Stimulated activated naive CD8-positive, alpha-beta T cell treated with anti-CD3 and anti-CD28 coated beads, Interleukin-15, amount 100 ng/mL, for 72 hours (primary cell): ENCODE measurements around the gene FAM229B.
"Not testable (repeated sequence)": the region's sequence is repeated elsewhere in the genome, so short reads cannot be mapped to it uniquely, and the experiment has no call there.

Experiments
- ATAC-seq: fragments of 150-1000 bp; cut with Tn5 transposase; 2 replicates; pipeline ENCODE4 v1.10.0; 2021; ENCODE audit warnings: mild to moderate bottlenecking, moderate library complexity
- DNase-seq, 2 donors: peaks; one replicate each; pipeline ENCODE4 v3.0.0; 2021 to 2022
- H3K27ac Mint-ChIP-seq, 2 donors: one replicate each; pipeline ENCODE4 v1.8.0; 2022; ENCODE audit warnings: mild to moderate bottlenecking in 2 of 2, mixed read lengths in 2 of 2, moderate library complexity in 2 of 2
- H3K27me3 Mint-ChIP-seq: one replicate; pipeline ENCODE4 v1.8.0; 2022; ENCODE audit warnings: mixed read lengths
- H3K4me1 Mint-ChIP-seq: one replicate; pipeline ENCODE4 v1.8.0; 2022; ENCODE audit warnings: mild to moderate bottlenecking, mixed read lengths
- H3K4me3 Mint-ChIP-seq, 2 donors: one replicate each; pipeline ENCODE4 v1.8.0; 2022; ENCODE audit warnings: mild to moderate bottlenecking in 2 of 2, mixed read lengths in 2 of 2, moderate library complexity in 1 of 2
- H3K9me3 Mint-ChIP-seq, 2 donors: one replicate each; pipeline ENCODE4 v1.8.0; 2022; ENCODE audit warnings: mixed read lengths in 2 of 2

Gene FAM229B, protein sequence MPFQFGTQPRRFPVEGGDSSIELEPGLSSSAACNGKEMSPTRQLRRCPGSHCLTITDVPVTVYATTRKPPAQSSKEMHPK

DNA sequence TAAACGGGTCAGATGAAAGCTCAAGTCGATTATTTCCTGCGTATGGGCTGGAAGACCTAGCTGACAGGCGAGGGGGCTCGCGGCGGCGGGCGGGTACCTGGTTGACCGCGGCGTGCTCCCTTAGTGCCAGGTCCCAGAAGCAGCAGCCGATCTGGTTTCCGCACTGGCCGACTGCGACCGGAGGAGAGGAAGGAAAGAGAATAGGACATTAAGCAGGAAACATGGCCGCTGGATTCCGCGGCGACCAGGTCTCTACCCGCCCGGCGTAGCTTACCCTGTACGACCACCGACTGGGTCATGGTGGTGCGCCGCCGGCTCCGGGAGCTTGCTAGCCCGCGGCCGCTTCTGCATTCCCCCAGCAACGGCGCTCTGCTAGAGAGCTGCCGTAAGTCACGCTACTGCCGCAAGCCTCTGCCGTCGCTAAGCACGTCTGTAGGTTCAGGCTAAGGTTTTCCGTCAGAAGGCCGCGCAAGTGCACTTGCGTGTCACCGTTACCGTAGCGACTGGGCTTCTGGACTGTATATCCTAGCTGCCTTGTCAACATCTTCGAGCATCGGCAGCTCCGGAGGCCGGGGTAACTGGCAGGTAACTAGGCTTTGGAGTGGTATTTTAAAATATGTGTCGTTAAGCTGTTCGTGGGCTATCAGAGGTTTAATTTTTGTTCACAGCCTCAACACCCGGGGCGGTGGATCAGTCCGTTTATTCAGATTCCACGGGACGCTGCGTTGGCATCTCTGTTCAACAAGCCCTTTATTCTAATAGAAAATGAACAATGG, at the start of gene FAM229B, which contains the start of gene TUBE1:
Gene FAM229B (plus strand): TSS at position 456 of the 776 bp plus-strand sequence. CDS start 11,693 bp downstream, outside the sequence.
Gene TUBE1 (minus strand): TSS at position 347 of the 776 bp plus-strand sequence. CDS start 48 bp downstream, at position 299.
- Mint-ChIP-seq H3K4me3 (no peak within 1 kb of the TSS), H3K27ac (no peak within 1 kb of the TSS), H3K9me3 (no peaks in the 10 kb centered on the region), H3K27me3 (no peaks in the 10 kb centered on the region), H3K4me1 (peaks cover 9% of the 10 kb centered on the region)
- peak; percentile 98 for ATAC-seq
- DNase-seq: peak; percentile 84 to 94

DNA sequence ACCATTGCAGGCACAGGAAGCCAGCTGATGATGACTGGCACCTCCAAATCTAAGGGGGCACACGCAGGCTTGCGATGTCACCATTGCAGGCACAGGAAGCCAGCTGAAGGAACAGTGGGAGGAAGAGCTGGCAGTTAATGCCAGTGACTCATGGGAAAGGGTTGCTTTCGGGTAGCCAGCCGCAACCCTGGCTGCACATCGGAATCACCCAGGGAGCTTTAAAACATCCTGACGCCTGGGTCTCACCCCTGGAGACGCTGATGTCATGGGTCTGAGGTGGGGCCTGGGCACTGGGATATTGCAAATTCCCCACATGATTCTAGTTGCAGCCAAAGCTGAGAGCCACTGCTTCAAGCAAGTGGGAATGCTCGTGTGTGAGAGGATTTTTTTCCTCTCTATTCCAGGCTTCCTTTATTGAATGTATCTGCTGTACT, 49.6 kb upstream of the FAM229B start:
- H3K27me3 Mint-ChIP-seq: no peaks in the 10 kb centered on the region
- ATAC-seq (peak; percentile 48), DNase-seq (no peak)
- peak overlapping the region in 1 of 2 donors; percentile 24 for H3K4me3 Mint-ChIP-seq
- H3K4me1 Mint-ChIP-seq: peaks cover 90% of the 10 kb centered on the region
- peak overlapping the region in 1 of 2 donors; percentile 43 for H3K27ac Mint-ChIP-seq
- no peaks in the 10 kb centered on the region for H3K9me3 Mint-ChIP-seq

DNA sequence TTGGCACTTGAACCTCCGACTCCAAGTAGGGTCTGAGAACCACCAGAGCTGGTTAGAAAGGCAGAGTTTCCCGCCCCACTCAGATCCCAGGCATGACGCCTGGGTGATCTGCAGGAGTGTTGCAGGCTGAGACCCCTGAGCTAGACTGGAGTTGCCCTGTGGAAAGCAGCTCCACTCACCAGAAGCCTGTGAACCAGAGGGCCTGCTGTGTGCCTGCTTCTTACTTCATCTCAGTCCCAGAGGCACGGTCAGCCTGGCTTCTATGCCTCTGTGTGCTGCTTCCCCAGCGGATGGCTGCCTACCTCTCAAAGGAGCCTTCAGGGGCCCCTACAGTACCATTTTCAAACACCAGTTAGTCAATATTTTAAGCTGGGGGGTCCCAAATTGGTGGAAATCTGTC, 49.1 kb upstream of the FAM229B start:
- ATAC-seq: no peak
- DNase-seq: no peak
- Mint-ChIP-seq H3K9me3 (no peaks in the 10 kb centered on the region), H3K4me1 (peaks cover 87% of the 10 kb centered on the region), H3K4me3 (no peak overlapping the region), H3K27me3 (no peaks in the 10 kb centered on the region), H3K27ac (peak overlapping the region in 1 of 2 donors; percentile 43)

DNA sequence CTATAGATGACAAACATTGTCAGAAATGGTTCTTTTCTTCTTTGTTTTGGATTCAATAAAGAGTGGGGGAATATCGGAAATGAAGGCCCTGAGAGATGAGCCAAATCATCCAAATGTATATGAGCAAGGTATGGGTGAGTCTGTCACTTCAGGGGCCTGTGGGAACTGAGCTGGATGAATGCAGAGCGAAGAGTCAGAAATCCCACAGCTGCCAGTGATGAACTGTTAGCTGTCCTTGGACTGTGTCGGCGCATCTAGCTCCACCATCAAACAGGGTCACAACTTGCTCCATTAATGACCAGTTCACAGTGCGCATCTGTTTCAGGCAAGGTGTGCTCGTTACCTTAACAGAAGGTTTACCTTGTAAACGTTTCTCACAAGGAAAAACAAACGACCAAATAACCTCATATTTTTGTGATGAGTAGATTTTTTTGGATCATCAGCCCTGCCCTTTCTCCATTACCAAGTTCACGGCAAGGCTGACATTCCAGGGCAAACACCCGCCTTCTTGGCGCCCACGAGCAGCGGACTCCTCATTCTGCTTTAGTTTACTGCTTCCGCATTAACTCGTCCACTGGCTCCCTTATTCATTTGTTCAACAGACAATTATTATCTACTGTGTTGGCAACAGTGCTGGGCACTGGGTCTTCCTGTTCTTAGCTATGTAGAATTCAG, 48.5 kb upstream of the FAM229B start:
- Mint-ChIP-seq H3K4me3 (no peak overlapping the region), H3K27me3 (no peaks in the 10 kb centered on the region), H3K27ac (no peak overlapping the region), H3K9me3 (no peaks in the 10 kb centered on the region), H3K4me1 (peaks cover 86% of the 10 kb centered on the region)
- DNase-seq (no peak), ATAC-seq (no peak)

DNA sequence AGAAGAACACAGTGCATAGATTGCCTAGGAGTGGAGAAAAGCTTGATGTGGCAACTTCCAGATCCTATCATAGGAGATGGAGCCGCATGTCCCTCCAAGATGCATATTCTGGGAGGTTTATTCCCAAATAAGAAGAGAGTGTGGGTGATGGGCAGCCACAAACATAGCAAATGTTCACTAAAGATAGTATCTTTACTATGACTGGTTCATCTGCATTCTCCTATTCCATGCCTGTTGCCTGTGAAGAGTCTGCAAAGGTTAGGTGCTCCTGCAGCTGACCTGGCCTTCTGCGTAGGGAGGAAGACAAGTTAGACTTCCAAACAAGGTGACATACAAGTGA, 48.0 kb upstream of the FAM229B start:
- Mint-ChIP-seq H3K27ac (no peak overlapping the region), H3K4me1 (peaks cover 86% of the 10 kb centered on the region)

DNA sequence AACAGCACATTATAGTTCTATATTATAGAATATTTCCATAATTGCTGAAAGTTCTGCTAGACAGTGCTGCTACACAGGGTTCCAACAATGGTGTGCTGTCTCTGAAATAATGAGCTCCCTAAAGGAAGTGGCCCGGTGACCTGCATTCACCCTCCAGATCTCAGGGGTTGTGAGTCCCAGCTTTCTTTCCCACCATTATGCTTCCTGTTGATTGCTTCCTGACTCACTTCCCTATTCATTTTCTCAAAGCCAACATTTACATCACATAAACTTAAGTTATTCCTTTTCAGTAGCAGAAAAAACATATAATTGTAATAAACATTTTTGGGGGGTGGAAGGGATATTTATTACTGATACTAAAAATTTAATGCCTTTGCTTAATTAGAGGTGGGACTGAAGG, 46.4 kb upstream of the FAM229B start:
- H3K9me3 Mint-ChIP-seq: no peaks in the 10 kb centered on the region
- no peak overlapping the region for H3K27ac Mint-ChIP-seq
- H3K27me3 Mint-ChIP-seq: no peaks in the 10 kb centered on the region
- DNase-seq: no peak
- peaks cover 70% of the 10 kb centered on the region for H3K4me1 Mint-ChIP-seq
- H3K4me3 Mint-ChIP-seq: no peak overlapping the region
- ATAC-seq: no peak

More for the DNA sequence above, 48.0 kb upstream of the FAM229B start:
- no peak for ATAC-seq
- H3K4me3 Mint-ChIP-seq: no peak overlapping the region
- DNase-seq: no peak
- H3K27me3 Mint-ChIP-seq: no peaks in the 10 kb centered on the region
- no peaks in the 10 kb centered on the region for H3K9me3 Mint-ChIP-seq

DNA sequence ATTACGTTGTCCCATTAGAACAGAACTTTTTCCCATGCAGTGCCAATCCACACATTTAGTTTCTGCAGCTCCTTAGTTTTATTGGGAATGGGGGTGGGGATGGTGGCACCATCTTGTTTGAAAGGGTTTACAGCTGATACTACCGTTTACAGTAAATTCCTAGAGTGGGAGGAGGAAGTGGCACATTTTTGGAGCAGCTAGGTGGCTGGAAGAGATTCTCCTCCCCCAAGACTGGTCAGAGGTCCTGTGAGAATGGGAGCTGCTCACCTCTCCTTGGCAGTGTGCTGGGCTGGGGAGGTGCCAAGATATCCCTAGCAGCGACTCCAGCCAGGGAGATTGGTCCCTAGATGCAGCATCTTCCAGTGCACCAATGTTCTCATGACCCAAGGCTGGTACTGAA, 45.9 kb upstream of the FAM229B start:
- Mint-ChIP-seq H3K4me3 (no peak overlapping the region), H3K27ac (peak overlapping the region; percentile 29 to 81), H3K9me3 (no peaks in the 10 kb centered on the region), H3K4me1 (peaks cover 65% of the 10 kb centered on the region), H3K27me3 (no peaks in the 10 kb centered on the region)
- ATAC-seq (no peak), DNase-seq (no peak)

DNA sequence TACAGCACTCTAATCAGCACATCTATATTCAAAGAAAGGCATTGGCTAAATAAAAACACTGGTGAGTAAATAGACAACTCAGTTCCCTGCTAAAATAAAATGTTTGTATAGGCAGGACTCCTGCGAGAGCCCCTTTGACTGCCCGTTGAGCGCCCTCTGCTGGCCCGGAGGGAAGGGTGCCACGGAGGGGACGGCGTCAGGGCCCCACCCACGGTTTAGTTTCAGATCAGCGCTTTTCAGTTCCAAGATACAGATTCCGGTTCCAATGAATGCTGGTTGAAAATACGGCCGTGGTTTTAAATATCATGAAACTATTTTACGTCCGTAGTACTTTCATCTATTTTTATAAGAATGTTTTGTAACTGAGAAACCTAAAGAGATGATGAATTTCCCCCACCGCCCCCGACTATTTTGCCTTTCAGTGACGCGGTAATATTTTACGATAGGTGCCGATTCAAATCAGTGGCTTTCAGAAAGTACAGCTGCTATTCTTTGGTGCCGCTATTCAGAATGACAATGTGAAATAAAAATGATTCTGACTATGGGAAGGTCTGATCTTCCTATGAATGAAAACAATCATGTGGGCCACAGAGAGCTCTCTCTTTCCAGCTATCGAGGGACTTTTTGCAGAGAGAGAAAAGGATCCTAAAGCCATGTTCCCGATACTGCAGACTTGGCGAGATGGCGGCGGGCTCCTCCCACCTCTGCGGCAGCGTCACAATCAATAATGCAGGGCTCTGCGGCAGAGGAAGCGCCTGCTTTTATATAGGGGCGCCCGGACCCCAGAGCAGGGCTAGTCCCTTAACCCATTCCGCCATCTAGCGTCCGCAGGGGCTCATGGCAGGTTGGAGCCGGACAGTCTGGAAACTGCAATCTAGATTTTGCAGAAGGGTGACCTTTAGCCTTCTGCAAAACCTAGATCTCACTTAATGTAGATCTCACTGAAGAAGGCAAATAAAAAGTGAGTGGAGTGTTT, 44.1 kb upstream of the FAM229B start:
- Mint-ChIP-seq H3K27ac (peak overlapping the region; percentile 90 to 97), H3K4me1 (peaks cover 48% of the 10 kb centered on the region), H3K4me3 (peak overlapping the region; percentile 87 to 91), H3K27me3 (no peaks in the 10 kb centered on the region), H3K9me3 (no peaks in the 10 kb centered on the region)
- DNase-seq: peak; percentile 93
- ATAC-seq: peak; percentile 97

DNA sequence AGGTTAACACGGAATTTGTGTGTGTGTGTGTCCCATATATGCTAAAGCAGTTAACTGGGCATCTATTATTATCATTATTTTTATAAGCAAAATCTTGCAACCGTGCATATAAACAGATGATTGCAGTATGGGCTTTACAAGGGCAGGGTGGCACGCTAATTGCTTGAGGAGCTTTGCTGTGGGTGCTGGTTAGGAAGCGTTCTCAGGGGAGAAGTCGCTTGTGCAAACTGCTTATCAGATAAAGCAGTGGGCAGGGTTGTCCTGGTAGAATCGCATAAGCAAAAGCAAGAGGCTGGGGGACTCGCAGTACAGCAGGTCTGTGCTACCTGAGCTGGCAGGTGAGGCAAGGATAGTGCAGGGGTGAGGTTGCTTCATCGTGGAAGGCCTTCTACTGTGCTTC, 43.2 kb upstream of the FAM229B start:
- H3K27ac Mint-ChIP-seq: no peak overlapping the region
- H3K4me3 Mint-ChIP-seq: peak overlapping the region in 1 of 2 donors; percentile 87
- H3K4me1 Mint-ChIP-seq: peaks cover 44% of the 10 kb centered on the region
- no peaks in the 10 kb centered on the region for H3K9me3 Mint-ChIP-seq
- ATAC-seq: no peak
- DNase-seq: no peak
- H3K27me3 Mint-ChIP-seq: no peaks in the 10 kb centered on the region

DNA sequence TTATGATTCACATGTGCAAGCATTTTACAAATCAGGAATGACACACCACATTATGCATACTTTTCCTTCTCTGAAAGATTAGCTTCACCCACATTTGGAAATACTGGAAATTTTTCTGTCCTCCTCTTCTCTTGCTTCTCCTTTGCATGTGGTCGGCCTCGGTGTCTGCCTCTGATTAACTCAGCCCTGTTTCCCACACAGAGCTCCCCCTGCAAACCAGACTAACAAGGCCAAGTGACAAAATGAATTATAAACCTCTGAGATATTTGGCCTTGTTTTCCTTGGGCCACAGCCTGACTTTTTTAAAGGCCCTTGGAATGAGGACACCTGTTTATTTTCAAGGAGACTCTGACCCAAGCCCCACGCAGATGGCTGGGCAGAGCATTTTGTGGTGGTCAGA, 42.5 kb upstream of the FAM229B start:
- H3K4me3 Mint-ChIP-seq: no peak overlapping the region
- DNase-seq: no peak
- no peaks in the 10 kb centered on the region for H3K27me3 Mint-ChIP-seq
- ATAC-seq: no peak
- H3K9me3 Mint-ChIP-seq: no peaks in the 10 kb centered on the region
- peaks cover 41% of the 10 kb centered on the region for H3K4me1 Mint-ChIP-seq
- no peak overlapping the region for H3K27ac Mint-ChIP-seq

DNA sequence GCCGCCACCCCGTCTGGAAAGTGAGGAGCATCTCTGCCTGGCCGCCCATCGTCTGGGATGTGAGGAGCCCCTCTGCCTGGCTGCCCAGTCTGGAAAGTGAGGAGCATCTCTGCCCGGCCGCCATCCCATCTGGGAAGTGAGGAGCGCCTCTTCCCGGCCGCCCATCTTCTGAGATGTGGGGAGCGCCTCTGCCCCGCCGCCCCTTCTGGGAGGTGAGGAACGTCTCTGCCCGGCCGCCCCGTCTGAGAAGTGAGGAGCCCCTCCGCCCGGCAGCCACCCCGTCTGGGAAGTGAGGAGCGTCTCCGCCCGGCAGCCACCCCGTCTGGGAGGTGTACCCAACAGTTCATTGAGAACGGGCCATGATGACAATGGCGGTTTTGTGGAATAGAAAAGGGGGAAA, 39.9 kb upstream of the FAM229B start:
- ATAC-seq, H3K27ac Mint-ChIP-seq, DNase-seq, H3K4me3 Mint-ChIP-seq, H3K27me3 Mint-ChIP-seq, H3K9me3 Mint-ChIP-seq: not testable (repeated sequence)
- H3K4me1 Mint-ChIP-seq: peaks cover 25% of the 10 kb centered on the region

DNA sequence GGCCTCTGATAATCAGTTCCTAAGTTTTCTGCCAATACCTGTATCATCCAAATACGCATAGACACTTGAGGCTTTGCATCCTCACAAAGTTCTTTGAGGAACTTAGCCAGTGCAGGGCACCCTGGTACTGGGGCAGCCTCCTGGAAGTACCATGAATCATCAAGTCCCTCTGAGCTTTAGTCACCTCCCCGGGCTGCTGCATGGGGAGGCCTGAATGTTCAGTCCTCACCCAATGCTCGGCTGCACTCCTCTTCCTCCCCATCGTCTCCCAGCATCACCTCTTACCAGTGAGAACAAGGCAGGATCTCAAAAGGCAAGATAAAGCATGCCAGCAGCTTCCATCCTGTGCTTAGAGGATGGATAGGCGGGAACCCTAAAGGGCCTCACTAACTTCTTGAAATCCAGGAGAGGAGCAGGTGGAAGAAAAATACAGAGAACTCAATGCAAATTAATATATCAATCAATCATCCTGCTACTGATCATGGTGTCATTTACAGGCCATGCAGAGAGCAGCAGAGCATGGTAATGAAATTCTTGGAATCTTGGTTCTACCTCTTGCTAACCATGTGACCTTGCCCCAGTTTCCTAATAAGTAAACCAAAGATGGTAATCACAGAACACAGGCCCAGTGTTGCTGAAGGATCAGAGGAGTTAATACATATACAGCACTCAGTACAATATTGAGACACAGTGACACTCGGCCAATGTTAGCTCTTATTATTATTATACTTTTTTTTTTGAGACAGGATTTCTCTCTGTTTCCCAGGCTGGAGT, 38.2 kb upstream of the FAM229B start:
- Mint-ChIP-seq H3K27me3 (no peaks in the 10 kb centered on the region), H3K27ac (no peak overlapping the region), H3K4me1 (peaks cover 13% of the 10 kb centered on the region), H3K4me3 (no peak overlapping the region), H3K9me3 (no peaks in the 10 kb centered on the region)
- DNase-seq: no peak
- no peak for ATAC-seq

DNA sequence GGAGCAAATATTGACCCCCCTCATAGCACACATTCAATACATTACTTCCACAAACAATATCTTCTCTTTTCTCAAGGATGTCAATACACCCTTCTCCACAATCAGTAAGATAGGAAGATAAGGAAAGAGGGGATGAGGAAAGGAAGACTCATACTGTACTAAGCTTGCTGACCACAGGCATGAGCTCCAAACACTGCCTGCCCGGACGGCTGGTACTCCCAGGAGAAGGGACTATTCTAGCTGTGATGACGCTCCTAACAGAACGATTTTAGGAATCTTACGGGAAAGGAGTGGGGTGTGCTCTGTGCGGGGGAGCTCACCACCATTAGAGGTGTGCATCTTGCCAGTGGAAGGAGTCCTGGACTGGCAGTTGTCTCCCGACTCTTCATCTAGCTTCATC, 37.4 kb upstream of the FAM229B start:
- Mint-ChIP-seq H3K4me1 (peaks cover 11% of the 10 kb centered on the region), H3K9me3 (no peaks in the 10 kb centered on the region), H3K27ac (no peak overlapping the region), H3K27me3 (no peaks in the 10 kb centered on the region), H3K4me3 (no peak overlapping the region)
- ATAC-seq (no peak), DNase-seq (no peak)

DNA sequence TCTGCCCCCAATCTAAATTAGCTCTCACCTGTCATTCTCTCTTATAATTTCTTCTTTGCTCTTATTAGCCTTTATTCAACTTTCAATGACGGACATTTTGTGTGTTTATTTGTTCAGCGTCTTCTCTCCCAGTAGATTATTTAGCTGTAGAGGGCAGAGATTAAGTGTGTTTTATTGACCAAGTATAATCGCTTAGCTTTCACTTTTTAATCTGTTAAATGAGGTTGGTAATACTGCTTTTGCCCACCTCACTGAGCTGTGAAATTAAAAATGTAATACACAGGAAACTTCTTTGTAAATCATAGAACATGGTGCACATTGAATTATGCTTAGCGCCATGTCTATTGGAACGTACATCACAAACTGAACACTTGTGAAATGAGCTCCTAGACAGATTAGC, 37.0 kb upstream of the FAM229B start:
- H3K27me3 Mint-ChIP-seq: no peaks in the 10 kb centered on the region
- H3K4me1 Mint-ChIP-seq: peaks cover 11% of the 10 kb centered on the region
- H3K9me3 Mint-ChIP-seq: no peaks in the 10 kb centered on the region

More for the DNA sequence above, 37.0 kb upstream of the FAM229B start:
- ATAC-seq: no peak
- DNase-seq: no peak
- Mint-ChIP-seq H3K4me3 (no peak overlapping the region), H3K27ac (no peak overlapping the region)
